ENCODE measurements around the gene TBC1D22A. TPM values are rescaled to one million over a fixed set of nuclear protein-coding genes. Genes with fewer than 3 reads are reported as not detected.

Gene TBC1D22A
- total and polyA plus RNA-seq, 8 donors, result 14.4 to 33.5 (median 15.7) TPM

GRCh38 chr22:46754110-46754799 lies 8.2 kb upstream of the TBC1D22A start:
- Histone ChIP-seq H3K27me3 (no peaks in the 10 kb centered on the region), H3K36me3 (no peaks in the 10 kb centered on the region), H3K27ac (peak overlapping the region; percentile 84 to 97), H3K9me3 (peaks cover 0 to 12% of the 10 kb centered on the region in 2 donors), H3K4me3 (peak overlapping the region in 1 of 2 donors; percentile 15), H3K4me1 (peaks cover 30 to 86% of the 10 kb centered on the region in 2 donors)
- intact Hi-C loops (cut with DNase I), result no loop called here
- DNase-seq (peak in 3 of 4 donors; percentile 71 to 95 (median 91)), ATAC-seq (peak; percentile 81)
- no peak for TF ChIP-seq CTCF (IDR thresholded peaks at IDR 0.05)

- intact Hi-C loops (cut with DNase I), result no loop called here
- Histone ChIP-seq H3K4me1 (peaks cover 30 to 80% of the 10 kb centered on the region in 2 donors), H3K4me3 (peak overlapping the region in 1 of 2 donors; percentile 15), H3K36me3 (no peaks in the 10 kb centered on the region), H3K27ac (peak overlapping the region; percentile 84 to 97), H3K9me3 (peaks cover 0 to 12% of the 10 kb centered on the region in 2 donors), H3K27me3 (no peaks in the 10 kb centered on the region)
- ATAC-seq, result no peak
- no peak for TF ChIP-seq CTCF (IDR thresholded peaks at IDR 0.05)
- no peak for DNase-seq
These were observed 7.6 kb upstream of the TBC1D22A start for GRCh38 chr22:46754826-46755225.

- Histone ChIP-seq H3K27me3 (no peaks in the 10 kb centered on the region), H3K4me3 (no peak overlapping the region), H3K9me3 (peaks cover 0 to 12% of the 10 kb centered on the region in 2 donors), H3K4me1 (peaks cover 29 to 73% of the 10 kb centered on the region in 2 donors), H3K27ac (peak overlapping the region in 1 of 2 donors; percentile 97), H3K36me3 (no peaks in the 10 kb centered on the region)
- no peak for TF ChIP-seq CTCF (IDR thresholded peaks at IDR 0.05)
- ATAC-seq (no peak), DNase-seq (peak in 1 of 4 donors; percentile 31)
- intact Hi-C loops (cut with DNase I), result no loop called here
These were observed 6.9 kb upstream of the TBC1D22A start for GRCh38 chr22:46755525-46755924.

- Histone ChIP-seq H3K27ac (peak overlapping the region in 1 of 2 donors; percentile 37), H3K4me1 (peaks cover 24 to 73% of the 10 kb centered on the region in 2 donors), H3K4me3 (no peak overlapping the region), H3K27me3 (no peaks in the 10 kb centered on the region), H3K9me3 (peaks cover 0 to 12% of the 10 kb centered on the region in 2 donors), H3K36me3 (no peaks in the 10 kb centered on the region)
- intact Hi-C loops (cut with DNase I), result no loop called here
- no peak for ATAC-seq
- DNase-seq, result no peak
- TF ChIP-seq CTCF (IDR thresholded peaks at IDR 0.05), result no peak
These were observed 6.4 kb upstream of the TBC1D22A start for GRCh38 chr22:46756097-46756496.

GRCh38 chr22:46757104-46757503 lies 5.3 kb upstream of the TBC1D22A start:
- H3K9me3 ChIP-seq, result peaks cover 0 to 12% of the 10 kb centered on the region in 2 donors
- H3K27ac ChIP-seq, result no peak overlapping the region
- H3K4me3 ChIP-seq, result no peak overlapping the region
- intact Hi-C loops (cut with DNase I), result no loop called here
- no peak for TF ChIP-seq CTCF (IDR thresholded peaks at IDR 0.05)
- peaks cover 20 to 76% of the 10 kb centered on the region in 2 donors for H3K4me1 ChIP-seq
- no peaks in the 10 kb centered on the region for H3K36me3 ChIP-seq
- DNase-seq (no peak), ATAC-seq (no peak)
- no peaks in the 10 kb centered on the region for H3K27me3 ChIP-seq

Data from left lung (tissue), 10 donors.